ENCODE results near the gene COX14. TPM values are rescaled to one million over a fixed set of nuclear protein-coding genes. Genes with fewer than 3 reads are reported as not detected.

Gene COX14
- total RNA-seq, 1 experiment from 2014 or later: 41.0 TPM

GRCh38 chr12:50111693-50112455 is at the start of gene COX14 (continued):
- TF ChIP-seq, protein P1, sequence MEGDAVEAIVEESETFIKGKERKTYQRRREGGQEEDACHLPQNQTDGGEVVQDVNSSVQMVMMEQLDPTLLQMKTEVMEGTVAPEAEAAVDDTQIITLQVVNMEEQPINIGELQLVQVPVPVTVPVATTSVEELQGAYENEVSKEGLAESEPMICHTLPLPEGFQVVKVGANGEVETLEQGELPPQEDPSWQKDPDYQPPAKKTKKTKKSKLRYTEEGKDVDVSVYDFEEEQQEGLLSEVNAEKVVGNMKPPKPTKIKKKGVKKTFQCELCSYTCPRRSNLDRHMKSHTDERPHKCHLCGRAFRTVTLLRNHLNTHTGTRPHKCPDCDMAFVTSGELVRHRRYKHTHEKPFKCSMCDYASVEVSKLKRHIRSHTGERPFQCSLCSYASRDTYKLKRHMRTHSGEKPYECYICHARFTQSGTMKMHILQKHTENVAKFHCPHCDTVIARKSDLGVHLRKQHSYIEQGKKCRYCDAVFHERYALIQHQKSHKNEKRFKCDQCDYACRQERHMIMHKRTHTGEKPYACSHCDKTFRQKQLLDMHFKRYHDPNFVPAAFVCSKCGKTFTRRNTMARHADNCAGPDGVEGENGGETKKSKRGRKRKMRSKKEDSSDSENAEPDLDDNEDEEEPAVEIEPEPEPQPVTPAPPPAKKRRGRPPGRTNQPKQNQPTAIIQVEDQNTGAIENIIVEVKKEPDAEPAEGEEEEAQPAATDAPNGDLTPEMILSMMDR (IDR thresholded peaks at IDR 0.05 in 2 of 3, conservative IDR thresholded peaks at IDR 0.05 in 1 of 3; ENCODE audit: borderline replicate concordance in 1 of 3, insufficient read depth in 1 of 3, low read depth in 2 of 3, low read length in 2 of 3): peak; percentile 83 to 94 (median 91); a peak in 5 of 6 replicates
- TF ChIP-seq ZFX (IDR thresholded peaks at IDR 0.05) (peak; percentile 77; the same call in 1 of the 2 replicates), FOSL1 (IDR thresholded peaks at IDR 0.05; ENCODE audit: low read depth) (no peak)
- TF ChIP-seq, protein P2, sequence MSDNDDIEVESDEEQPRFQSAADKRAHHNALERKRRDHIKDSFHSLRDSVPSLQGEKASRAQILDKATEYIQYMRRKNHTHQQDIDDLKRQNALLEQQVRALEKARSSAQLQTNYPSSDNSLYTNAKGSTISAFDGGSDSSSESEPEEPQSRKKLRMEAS (IDR thresholded peaks at IDR 0.05): peak; percentile 96

DNA sequence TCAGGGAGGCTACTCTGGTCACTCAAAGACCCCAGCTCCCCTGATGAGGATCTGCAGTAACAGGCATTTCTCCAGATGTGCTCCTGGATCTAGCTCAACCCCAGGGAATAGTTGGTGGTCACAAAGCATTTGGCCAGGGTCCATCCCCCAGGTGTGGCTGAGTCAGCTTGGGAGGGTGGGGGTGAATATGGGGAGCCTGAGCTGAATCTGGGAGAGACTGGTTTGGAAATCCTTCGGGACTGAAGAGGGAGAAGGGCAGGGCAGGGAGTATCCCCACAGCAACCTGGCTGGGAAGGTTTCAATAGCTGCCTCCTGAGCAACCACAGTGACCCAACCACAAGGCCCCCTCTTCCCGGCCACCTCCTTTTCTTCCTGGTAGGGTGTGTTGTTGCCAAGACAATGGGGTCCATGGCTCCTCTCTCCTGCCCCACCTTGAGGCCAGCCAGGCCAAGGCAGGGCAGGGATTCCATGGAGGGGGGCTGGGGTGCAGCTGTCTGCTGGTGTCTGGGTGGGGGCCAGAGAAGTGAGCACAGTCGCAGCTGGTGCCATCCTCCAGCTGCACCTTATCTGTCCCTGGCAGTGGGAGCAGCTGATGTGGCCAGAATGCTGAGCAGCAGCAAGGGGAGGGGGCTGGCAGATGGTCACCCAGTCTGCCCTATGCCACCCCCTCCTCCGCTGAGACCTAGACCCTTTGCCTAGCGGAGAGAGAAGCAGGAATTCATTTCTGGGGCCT is 49.1 kb upstream of the COX14 start:
- peaks cover 0 to 19% of the 10 kb centered on the region in 2 experiments; a peak in 2 of 4 replicates for H3K4me1 ChIP-seq (ENCODE audit: control insufficient read depth in 1 of 2, insufficient read depth in 2 of 2, low read length in 2 of 2)
- H3K4me2 ChIP-seq (ENCODE audit: low read length): no peak overlapping the region
- intact Hi-C loops (cut with micrococcal nuclease): no loop called here
- no peak overlapping the region for H3K27ac ChIP-seq (ENCODE audit: low read depth, low read length)
- H3K4me3 ChIP-seq (replicated peaks in 1 of 2; ENCODE audit: low read depth in 1 of 2, low read length in 2 of 2): no peak overlapping the region
- H4K20me1 ChIP-seq (ENCODE audit: insufficient read depth): no peaks in the 10 kb centered on the region
- no TSS peak for BruUV-seq (replicated peaks)
- no peaks in the 10 kb centered on the region for H3K9me3 ChIP-seq (ENCODE audit: control insufficient read depth in 1 of 2, insufficient read depth in 1 of 2, low read depth in 1 of 2, low read length in 2 of 2)
- ATAC-seq (no peak), DNase-seq (ENCODE audit: low read depth, low spot score) (no peak)
- no peak overlapping the region for H3K9ac ChIP-seq (ENCODE audit: low read length)
- no peak overlapping the region for H2AFZ ChIP-seq (ENCODE audit: low read depth, low read length, poor library complexity, severe bottlenecking)
- POLR2A ChIA-PET: no interaction called here
- CTCF ChIA-PET: interaction anchor here (0.9 kb wide), 1 partner anchor 23 kb away, joined by 3 read pairs; no protein-coding TSS in a partner anchor
- no peaks in the 10 kb centered on the region for H3K9me2 ChIP-seq (ENCODE audit: insufficient read depth)
- peaks cover 2 to 23% of the 10 kb centered on the region in 2 experiments; a peak in 2 of 4 replicates for H3K36me3 ChIP-seq (ENCODE audit: control insufficient read depth in 1 of 2, insufficient read depth in 2 of 2, low read length in 2 of 2)
- RAD21 ChIA-PET (ENCODE audit: low non-redundant PET in 1 of 2, low total read pairs in 2 of 2, uncharacterized antibody in 2 of 2, unreplicated experiment in 2 of 2): no interaction called here
- no peak for TF ChIP-seq RAD21 (IDR thresholded peaks at IDR 0.05; ENCODE audit: low read depth)
- no peaks in the 10 kb centered on the region for H3K27me3 ChIP-seq (ENCODE audit: insufficient read depth, low read length)
- H3K79me2 ChIP-seq (ENCODE audit: insufficient read depth, low read length): no peaks in the 10 kb centered on the region

All from HCT116 (cell line).